ENCODE results near the gene PGAM1. TPM values are rescaled to one million over a fixed set of nuclear protein-coding genes. Genes with fewer than 3 reads are reported as not detected.
"Not testable (repeated sequence)": the region's sequence is repeated elsewhere in the genome, so short reads cannot be mapped to it uniquely, and the experiment has no call there.

Gene PGAM1
- total and polyA plus RNA-seq, 2 experiments from 2014 or later: 204 to 254 TPM

- H3K36me3 ChIP-seq (replicated peaks; ENCODE audit: insufficient read depth, low read depth): no peaks in the 10 kb centered on the region
- no peaks in the 10 kb centered on the region for H3K9me3 ChIP-seq (ENCODE audit: low read depth)
- DNase-seq (ENCODE audit: low spot score): no peak
- no peak overlapping the region for H2AFZ ChIP-seq
- no peaks in the 10 kb centered on the region for H3K4me1 ChIP-seq (ENCODE audit: insufficient read depth)
- no peaks in the 10 kb centered on the region for H4K20me1 ChIP-seq (ENCODE audit: insufficient read depth, poor library complexity, severe bottlenecking)
- no peaks in the 10 kb centered on the region for H3K27me3 ChIP-seq
- H3K9me2 ChIP-seq (replicated peaks; ENCODE audit: insufficient read depth): no peaks in the 10 kb centered on the region
- no peak overlapping the region for H3K4me3 ChIP-seq
- H3K27ac ChIP-seq: no peak overlapping the region
- no peaks in the 10 kb centered on the region for H3K79me2 ChIP-seq
- TF ChIP-seq CTCF (IDR thresholded peaks at IDR 0.05; ENCODE audit: poor library complexity) (no peak), EZH2phosphoT487 (IDR thresholded peaks at IDR 0.05; ENCODE audit: low read depth, severe bottlenecking, unreplicated experiment) (no peak), EZH2 (IDR thresholded peaks at IDR 0.05; ENCODE audit: borderline replicate concordance) (no peak)
- H3K4me2 ChIP-seq: no peak overlapping the region
- WGBS (ENCODE audit: low lambda C conversion rate, missing lambda C conversion rate): 82% methylated on average over 10 of the region's 10 CpGs
Observed at GRCh38 chr10:97408496-97408992, 17.4 kb upstream of the PGAM1 start.

- Histone ChIP-seq H3K4me2 (no peak overlapping the region), H3K9me2 (replicated peaks; ENCODE audit: insufficient read depth) (no peaks in the 10 kb centered on the region), H3K9me3 (ENCODE audit: low read depth) (no peaks in the 10 kb centered on the region), H4K20me1 (ENCODE audit: insufficient read depth, poor library complexity, severe bottlenecking) (no peaks in the 10 kb centered on the region), H3K79me2 (no peaks in the 10 kb centered on the region), H3K27ac (no peak overlapping the region), H3K4me3 (no peak overlapping the region), H3K36me3 (replicated peaks; ENCODE audit: insufficient read depth, low read depth) (no peaks in the 10 kb centered on the region), H2AFZ (no peak overlapping the region), H3K27me3 (no peaks in the 10 kb centered on the region), H3K4me1 (ENCODE audit: insufficient read depth) (no peaks in the 10 kb centered on the region)
- TF ChIP-seq CTCF (IDR thresholded peaks at IDR 0.05; ENCODE audit: poor library complexity) (no peak), EZH2phosphoT487 (IDR thresholded peaks at IDR 0.05; ENCODE audit: low read depth, severe bottlenecking, unreplicated experiment) (no peak)
- WGBS (ENCODE audit: low lambda C conversion rate, missing lambda C conversion rate): 80% methylated on average over 4 of the region's 4 CpGs
- DNase-seq (ENCODE audit: low spot score): no peak
Observed at GRCh38 chr10:97411406-97411805, 14.6 kb upstream of the PGAM1 start.

- Histone ChIP-seq H3K4me3 (no peak overlapping the region), H3K9me3 (ENCODE audit: low read depth) (no peaks in the 10 kb centered on the region), H3K79me2 (no peaks in the 10 kb centered on the region), H3K27me3 (no peaks in the 10 kb centered on the region), H3K27ac (no peak overlapping the region), H3K4me1 (ENCODE audit: insufficient read depth) (no peaks in the 10 kb centered on the region), H2AFZ (no peak overlapping the region), H3K4me2 (no peak overlapping the region), H4K20me1 (ENCODE audit: insufficient read depth, poor library complexity, severe bottlenecking) (no peaks in the 10 kb centered on the region), H3K36me3 (replicated peaks; ENCODE audit: insufficient read depth, low read depth) (no peaks in the 10 kb centered on the region), H3K9me2 (replicated peaks; ENCODE audit: insufficient read depth) (no peaks in the 10 kb centered on the region)
- TF ChIP-seq EZH2 (IDR thresholded peaks at IDR 0.05; ENCODE audit: borderline replicate concordance): no peak
- no peak for TF ChIP-seq CTCF (IDR thresholded peaks at IDR 0.05; ENCODE audit: poor library complexity)
- no peak for TF ChIP-seq EZH2phosphoT487 (IDR thresholded peaks at IDR 0.05; ENCODE audit: low read depth, severe bottlenecking, unreplicated experiment)
- DNase-seq (ENCODE audit: low spot score): no peak
- 90% methylated on average over 10 of the region's 10 CpGs for WGBS (ENCODE audit: low lambda C conversion rate, missing lambda C conversion rate)
Observed at GRCh38 chr10:97412891-97413304, 13.1 kb upstream of the PGAM1 start.

- H3K27me3 ChIP-seq: no peaks in the 10 kb centered on the region
- DNase-seq (ENCODE audit: low spot score): no peak
- no peaks in the 10 kb centered on the region for H3K9me3 ChIP-seq (ENCODE audit: low read depth)
- H3K4me1 ChIP-seq (ENCODE audit: insufficient read depth): no peaks in the 10 kb centered on the region
- WGBS (ENCODE audit: low lambda C conversion rate, missing lambda C conversion rate): 87% methylated on average over 6 of the region's 6 CpGs
- TF ChIP-seq CTCF (IDR thresholded peaks at IDR 0.05; ENCODE audit: poor library complexity): no peak
- TF ChIP-seq EZH2 (IDR thresholded peaks at IDR 0.05; ENCODE audit: borderline replicate concordance): no peak
- TF ChIP-seq EZH2phosphoT487 (IDR thresholded peaks at IDR 0.05; ENCODE audit: low read depth, severe bottlenecking, unreplicated experiment): no peak
- H2AFZ ChIP-seq: no peak overlapping the region
- no peaks in the 10 kb centered on the region for H4K20me1 ChIP-seq (ENCODE audit: insufficient read depth, poor library complexity, severe bottlenecking)
- no peak overlapping the region for H3K4me2 ChIP-seq
- no peak overlapping the region for H3K27ac ChIP-seq
- H3K36me3 ChIP-seq (replicated peaks; ENCODE audit: insufficient read depth, low read depth): no peaks in the 10 kb centered on the region
- H3K9me2 ChIP-seq (replicated peaks; ENCODE audit: insufficient read depth): no peaks in the 10 kb centered on the region
- H3K79me2 ChIP-seq: no peaks in the 10 kb centered on the region
- H3K4me3 ChIP-seq: no peak overlapping the region
Observed at GRCh38 chr10:97416565-97416964, 9.4 kb upstream of the PGAM1 start.

GRCh38 chr10:97423757-97424098, 2.3 kb upstream of the PGAM1 start:
- H3K4me2 ChIP-seq; H3K27ac ChIP-seq; DNase-seq (ENCODE audit: low spot score); H3K9me3 ChIP-seq (ENCODE audit: low read depth); H3K9me2 ChIP-seq (replicated peaks; ENCODE audit: insufficient read depth); H3K4me3 ChIP-seq; H3K27me3 ChIP-seq; H3K36me3 ChIP-seq (replicated peaks; ENCODE audit: insufficient read depth, low read depth); H2AFZ ChIP-seq: not testable (repeated sequence)
- H3K4me1 ChIP-seq (ENCODE audit: insufficient read depth): peaks cover 15% of the 10 kb centered on the region
- WGBS (ENCODE audit: low lambda C conversion rate, missing lambda C conversion rate): 94% methylated on average over 8 of the region's 8 CpGs
- peaks cover 24% of the 10 kb centered on the region for H3K79me2 ChIP-seq
- H4K20me1 ChIP-seq (ENCODE audit: insufficient read depth, poor library complexity, severe bottlenecking): peaks cover 12% of the 10 kb centered on the region
